Endothelial cell of umbilical vein (primary cell): ENCODE data around the gene PRDM13.
A peak's percentile ranks its signal among the peaks of the same experiment; 100 is the strongest.

Source experiments
- EZH2 ChIP-seq: IDR thresholded peaks from 2 replicates; pipeline ENCODE4 v1.6.1; 2012; ENCODE audit warnings: borderline replicate concordance, low read depth, mild to moderate bottlenecking, moderate library complexity, low read length, inconsistent platforms; ENCODE audit not compliant: severe bottlenecking
- POLR2A ChIP-seq: IDR thresholded peaks from 2 replicates; pipeline ENCODE4 v1.6.1; 2012; ENCODE audit warnings: low read depth, mild to moderate bottlenecking, control low read depth, low read length
- TF ChIP-seq, protein P1 (sequence below), 2 donors: IDR thresholded peaks; 1 replicate in 1 of 2; 2 replicates in 1 of 2; pipeline ENCODE4 v1.5.1; 2011; ENCODE audit warnings: low read length in 2 of 2, mild to moderate bottlenecking in 2 of 2, moderate library complexity in 2 of 2, control low read depth in 1 of 2, inconsistent platforms in 1 of 2, low read depth in 1 of 2; ENCODE audit not compliant: insufficient read depth in 1 of 2; ENCODE audit errors: extremely low read depth in 1 of 2

DNA sequence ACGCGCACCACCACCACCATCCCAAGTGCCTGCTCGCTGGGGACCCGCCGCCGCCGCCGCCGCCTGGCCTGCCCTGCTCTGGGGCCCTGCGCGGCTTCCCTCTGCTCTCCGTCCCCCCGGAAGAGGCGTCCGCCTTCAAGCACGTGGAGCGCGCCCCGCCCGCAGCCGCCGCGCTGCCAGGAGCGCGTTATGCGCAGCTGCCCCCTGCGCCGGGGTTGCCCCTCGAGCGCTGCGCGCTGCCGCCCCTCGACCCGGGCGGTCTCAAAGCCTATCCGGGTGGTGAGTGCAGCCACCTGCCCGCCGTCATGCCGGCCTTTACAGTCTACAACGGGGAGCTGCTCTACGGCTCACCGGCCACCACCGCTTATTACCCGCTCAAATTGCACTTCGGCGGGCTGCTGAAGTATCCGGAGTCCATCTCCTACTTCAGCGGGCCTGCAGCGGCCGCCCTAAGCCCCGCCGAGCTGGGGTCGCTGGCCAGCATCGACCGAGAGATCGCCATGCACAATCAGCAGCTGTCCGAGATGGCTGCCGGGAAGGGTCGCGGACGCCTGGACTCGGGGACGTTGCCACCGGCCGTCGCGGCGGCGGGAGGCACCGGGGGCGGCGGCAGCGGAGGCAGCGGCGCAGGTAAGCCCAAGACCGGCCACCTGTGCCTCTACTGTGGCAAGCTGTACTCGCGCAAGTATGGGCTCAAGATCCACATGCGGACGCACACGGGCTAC lies 7.2 kb downstream of the PRDM13 start:
- TF ChIP-seq, protein P1, sequence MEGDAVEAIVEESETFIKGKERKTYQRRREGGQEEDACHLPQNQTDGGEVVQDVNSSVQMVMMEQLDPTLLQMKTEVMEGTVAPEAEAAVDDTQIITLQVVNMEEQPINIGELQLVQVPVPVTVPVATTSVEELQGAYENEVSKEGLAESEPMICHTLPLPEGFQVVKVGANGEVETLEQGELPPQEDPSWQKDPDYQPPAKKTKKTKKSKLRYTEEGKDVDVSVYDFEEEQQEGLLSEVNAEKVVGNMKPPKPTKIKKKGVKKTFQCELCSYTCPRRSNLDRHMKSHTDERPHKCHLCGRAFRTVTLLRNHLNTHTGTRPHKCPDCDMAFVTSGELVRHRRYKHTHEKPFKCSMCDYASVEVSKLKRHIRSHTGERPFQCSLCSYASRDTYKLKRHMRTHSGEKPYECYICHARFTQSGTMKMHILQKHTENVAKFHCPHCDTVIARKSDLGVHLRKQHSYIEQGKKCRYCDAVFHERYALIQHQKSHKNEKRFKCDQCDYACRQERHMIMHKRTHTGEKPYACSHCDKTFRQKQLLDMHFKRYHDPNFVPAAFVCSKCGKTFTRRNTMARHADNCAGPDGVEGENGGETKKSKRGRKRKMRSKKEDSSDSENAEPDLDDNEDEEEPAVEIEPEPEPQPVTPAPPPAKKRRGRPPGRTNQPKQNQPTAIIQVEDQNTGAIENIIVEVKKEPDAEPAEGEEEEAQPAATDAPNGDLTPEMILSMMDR (IDR thresholded peaks at IDR 0.05; ENCODE audit: extremely low read depth in 1 of 2, insufficient read depth in 1 of 2, low read depth in 1 of 2, low read length in 2 of 2): no peak
- TF ChIP-seq POLR2A: no peak
- peak; percentile 88 for TF ChIP-seq EZH2
